Endometrial microvascular endothelial cells (primary cell): Measurements from ENCODE around the gene LRP5. TPM values are rescaled to one million over a fixed set of nuclear protein-coding genes. Genes with fewer than 3 reads are reported as not detected.

Experiments used
- in situ Hi-C: cut with HindIII; loops from 2 replicates; pipeline ENCODE4 v1.10.0; 2017; ENCODE audit warnings: low sequenced_read_pairs, low pct_unique_long_range_greater_than_20kb; ENCODE audit errors: inconsistent ontology term
- total RNA-seq: library from RNA; depleted of rRNA; stranded (reverse); fragments of >200 nt; gene quantifications from one replicate; pipeline ENCODE4 v1.2.3, GENCODE V29; 2015; ENCODE audit errors: inconsistent ontology term

Gene LRP5
- total RNA-seq, 1 donor from 2014 or later, result 4.8 TPM

- in situ Hi-C loops, result no loop called here
These were observed 62.9 kb downstream of the LRP5 start for GRCh38 chr11:68375337-68375736.

- in situ Hi-C loops, result no loop called here
These were observed 63.4 kb downstream of the LRP5 start for GRCh38 chr11:68375766-68376165.

- in situ Hi-C loops, result no loop called here
These were observed 65.0 kb downstream of the LRP5 start for GRCh38 chr11:68377389-68377795.

GRCh38 chr11:68379206-68379605 is 66.8 kb downstream of the LRP5 start:
- in situ Hi-C loops, result no loop called here

- in situ Hi-C loops, result no loop called here
These were observed 68.6 kb downstream of the LRP5 start for GRCh38 chr11:68380786-68381622.

GRCh38 chr11:68381716-68382115 is 69.3 kb downstream of the LRP5 start:
- in situ Hi-C loops, result no loop called here

- in situ Hi-C loops, result no loop called here
These were observed 70.1 kb downstream of the LRP5 start for GRCh38 chr11:68382358-68382998.

GRCh38 chr11:68383976-68384501 is 71.6 kb downstream of the LRP5 start:
- in situ Hi-C loops, result no loop called here

- in situ Hi-C loops, result no loop called here
These were observed 72.2 kb downstream of the LRP5 start for GRCh38 chr11:68384530-68385081.

- in situ Hi-C loops, result no loop called here
These were observed 72.7 kb downstream of the LRP5 start for GRCh38 chr11:68385128-68385527.

- in situ Hi-C loops, result no loop called here
These were observed 74.1 kb downstream of the LRP5 start for GRCh38 chr11:68386331-68386978.

GRCh38 chr11:68387840-68388239 is 75.4 kb downstream of the LRP5 start:
- in situ Hi-C loops, result no loop called here

GRCh38 chr11:68388595-68389198 is 76.3 kb downstream of the LRP5 start:
- in situ Hi-C loops, result no loop called here

- in situ Hi-C loops, result no loop called here
These were observed 77.9 kb downstream of the LRP5 start for GRCh38 chr11:68390315-68390714.

- in situ Hi-C loops, result no loop called here
These were observed 80.4 kb downstream of the LRP5 start for GRCh38 chr11:68392822-68393221.

- in situ Hi-C loops, result no loop called here
These were observed 84.1 kb downstream of the LRP5 start for GRCh38 chr11:68396516-68396915.

- in situ Hi-C loops, result no loop called here
These were observed 84.9 kb downstream of the LRP5 start for GRCh38 chr11:68397256-68397655.

GRCh38 chr11:68398995-68399851 is 86.8 kb downstream of the LRP5 start:
- in situ Hi-C loops, result no loop called here
